HG03565 (cell line): ENCODE measurements around the gene PDCD4.
A peak's percentile ranks its signal among the peaks of the same experiment; 100 is the strongest.
"Not testable (repeated sequence)": the region's sequence is repeated elsewhere in the genome, so short reads cannot be mapped to it uniquely, and the experiment has no call there.

ENCODE experiments used
- ATAC-seq: cut with Tn5 transposase; IDR thresholded peaks from one replicate; pipeline ENCODE4 v1.9.1; 2021; ENCODE audit warnings: mild to moderate bottlenecking, moderate library complexity; ENCODE audit not compliant: unreplicated experiment

The PDCD4 gene

GRCh38 chr10:110880012-110880411, 8.3 kb downstream of the PDCD4 start:
- ATAC-seq: no peak

- ATAC-seq: no peak
Measured at GRCh38 chr10:110881247-110881646, 9.5 kb downstream of the PDCD4 start.

GRCh38 chr10:110881905-110882304, 10.2 kb downstream of the PDCD4 start:
- ATAC-seq: no peak

GRCh38 chr10:110883924-110884323, 12.2 kb downstream of the PDCD4 start:
- ATAC-seq: no peak

- ATAC-seq: no peak
Measured at GRCh38 chr10:110885932-110886674, 14.4 kb downstream of the PDCD4 start.

GRCh38 chr10:110887560-110887959, 15.8 kb downstream of the PDCD4 start:
- no peak for ATAC-seq

- ATAC-seq: no peak
Measured at GRCh38 chr10:110892602-110893288, 21.0 kb downstream of the PDCD4 start.

GRCh38 chr10:110893559-110894179, 21.9 kb downstream of the PDCD4 start:
- ATAC-seq: peak; percentile 78

GRCh38 chr10:110897184-110897583, 25.5 kb downstream of the PDCD4 start:
- ATAC-seq: no peak

GRCh38 chr10:110898391-110898790, 26.7 kb downstream of the PDCD4 start:
- ATAC-seq: no peak

GRCh38 chr10:110900983-110901382, 29.3 kb downstream of the PDCD4 start:
- no peak for ATAC-seq

GRCh38 chr10:110901954-110902819, 30.5 kb downstream of the PDCD4 start:
- no peak for ATAC-seq

- no peak for ATAC-seq
Measured at GRCh38 chr10:110903280-110904278, 31.9 kb downstream of the PDCD4 start.

GRCh38 chr10:110910138-110910537, 38.4 kb downstream of the PDCD4 start:
- no peak for ATAC-seq

- no peak for ATAC-seq
Measured at GRCh38 chr10:110912374-110912773, 40.6 kb downstream of the PDCD4 start.

GRCh38 chr10:110914431-110914830, 42.7 kb downstream of the PDCD4 start:
- no peak for ATAC-seq

GRCh38 chr10:110915035-110915434, 43.3 kb downstream of the PDCD4 start:
- ATAC-seq: no peak

GRCh38 chr10:110915600-110915999, 43.9 kb downstream of the PDCD4 start:
- ATAC-seq: not testable (repeated sequence)

GRCh38 chr10:110916554-110917346, 45.0 kb downstream of the PDCD4 start:
- ATAC-seq: no peak
